ENCODE results near the gene ANK3. TPM values are rescaled to one million over a fixed set of nuclear protein-coding genes. Genes with fewer than 3 reads are reported as not detected.

Gene ANK3
- total RNA-seq, 3 donors from 2014 or later, result 10.2 to 93.2 (median 57.4) TPM

GRCh38 chr10:60032723-60033122, 357.0 kb downstream of the ANK3 start:
- no peak for TF ChIP-seq POLR2A (IDR thresholded peaks at IDR 0.05)
- peak; percentile 47 to 65 (median 55) for TF ChIP-seq CTCF (IDR thresholded peaks at IDR 0.05)
- TF ChIP-seq POLR2AphosphoS5 (IDR thresholded peaks at IDR 0.05), result peak in 1 of 3 donors; percentile 44
- DNase-seq (ENCODE audit: low spot score in 2 of 2), result peak in 1 of 2 donors; percentile 50
- H3K4me1 ChIP-seq, result no peaks in the 10 kb centered on the region
- no peaks in the 10 kb centered on the region for H3K27me3 ChIP-seq
- H3K4me3 ChIP-seq, result no peak overlapping the region
- intact Hi-C loops (cut with DNase I; ENCODE audit: low total_unique reads), result no loop called here
- H3K27ac ChIP-seq, result no peak overlapping the region
- H3K9me3 ChIP-seq, result no peaks in the 10 kb centered on the region
- H3K36me3 ChIP-seq, result no peaks in the 10 kb centered on the region

GRCh38 chr10:60031664-60032063, 358.0 kb downstream of the ANK3 start:
- no peaks in the 10 kb centered on the region for H3K9me3 ChIP-seq
- intact Hi-C loops (cut with DNase I; ENCODE audit: low total_unique reads), result no loop called here
- no peak overlapping the region for H3K4me3 ChIP-seq
- H3K4me1 ChIP-seq, result no peaks in the 10 kb centered on the region
- H3K27ac ChIP-seq, result no peak overlapping the region
- TF ChIP-seq CTCF (IDR thresholded peaks at IDR 0.05), result no peak
- no peak for TF ChIP-seq POLR2AphosphoS5 (IDR thresholded peaks at IDR 0.05)
- TF ChIP-seq POLR2A (IDR thresholded peaks at IDR 0.05), result no peak
- no peaks in the 10 kb centered on the region for H3K36me3 ChIP-seq
- H3K27me3 ChIP-seq, result no peaks in the 10 kb centered on the region
- no peak for DNase-seq (ENCODE audit: low spot score in 2 of 2)

- no peaks in the 10 kb centered on the region for H3K27me3 ChIP-seq
- intact Hi-C loops (cut with DNase I; ENCODE audit: low total_unique reads), result no loop called here
- no peak for TF ChIP-seq POLR2A (IDR thresholded peaks at IDR 0.05)
- TF ChIP-seq CTCF (IDR thresholded peaks at IDR 0.05), result no peak
- no peak for TF ChIP-seq POLR2AphosphoS5 (IDR thresholded peaks at IDR 0.05)
These were observed 358.5 kb downstream of the ANK3 start for GRCh38 chr10:60031183-60031582.

GRCh38 chr10:60029475-60029874, 360.2 kb downstream of the ANK3 start:
- no peak overlapping the region for H3K4me3 ChIP-seq
- no peak overlapping the region for H3K27ac ChIP-seq
- no peak for DNase-seq (ENCODE audit: low spot score in 2 of 2)
- H3K4me1 ChIP-seq, result no peaks in the 10 kb centered on the region
- intact Hi-C loops (cut with DNase I; ENCODE audit: low total_unique reads), result no loop called here
- H3K9me3 ChIP-seq, result no peaks in the 10 kb centered on the region
- TF ChIP-seq POLR2A (IDR thresholded peaks at IDR 0.05), result no peak
- H3K36me3 ChIP-seq, result no peaks in the 10 kb centered on the region
- H3K27me3 ChIP-seq, result no peaks in the 10 kb centered on the region

More at GRCh38 chr10:60031183-60031582, 358.5 kb downstream of the ANK3 start:
- H3K27ac ChIP-seq, result no peak overlapping the region
- H3K4me3 ChIP-seq, result no peak overlapping the region
- H3K4me1 ChIP-seq, result no peaks in the 10 kb centered on the region
- no peak for DNase-seq (ENCODE audit: low spot score in 2 of 2)
- no peaks in the 10 kb centered on the region for H3K9me3 ChIP-seq
- H3K36me3 ChIP-seq, result no peaks in the 10 kb centered on the region

- TF ChIP-seq CTCF (IDR thresholded peaks at IDR 0.05) (no peak), POLR2A (IDR thresholded peaks at IDR 0.05) (no peak), POLR2AphosphoS5 (IDR thresholded peaks at IDR 0.05) (no peak)
- H3K9me3 ChIP-seq, result no peaks in the 10 kb centered on the region
- intact Hi-C loops (cut with DNase I; ENCODE audit: low total_unique reads), result no loop called here
- H3K27ac ChIP-seq, result no peak overlapping the region
- H3K4me3 ChIP-seq, result no peak overlapping the region
- no peak for DNase-seq (ENCODE audit: low spot score in 2 of 2)
- no peaks in the 10 kb centered on the region for H3K36me3 ChIP-seq
- H3K27me3 ChIP-seq, result no peaks in the 10 kb centered on the region
- H3K4me1 ChIP-seq, result no peaks in the 10 kb centered on the region
These were observed 361.6 kb downstream of the ANK3 start for GRCh38 chr10:60028081-60028480.

- TF ChIP-seq CTCF (IDR thresholded peaks at IDR 0.05), result no peak
- TF ChIP-seq POLR2A (IDR thresholded peaks at IDR 0.05), result no peak
- no peak for TF ChIP-seq POLR2AphosphoS5 (IDR thresholded peaks at IDR 0.05)
- Histone ChIP-seq H3K4me3 (no peak overlapping the region), H3K9me3 (no peaks in the 10 kb centered on the region), H3K36me3 (no peaks in the 10 kb centered on the region), H3K27ac (no peak overlapping the region), H3K4me1 (no peaks in the 10 kb centered on the region), H3K27me3 (no peaks in the 10 kb centered on the region)
- no peak for DNase-seq (ENCODE audit: low spot score in 2 of 2)
- intact Hi-C loops (cut with DNase I; ENCODE audit: low total_unique reads), result loop anchor here (1.0 kb wide), 1 partner anchor 9 kb away; no protein-coding TSS in a partner anchor
These were observed 364.4 kb downstream of the ANK3 start for GRCh38 chr10:60025279-60025678.

Measured in breast epithelium (tissue), 4 donors.